GM18511 (cell line): ENCODE results near the gene PPT2.
"Not testable (repeated sequence)": the region's sequence is repeated elsewhere in the genome, so short reads cannot be mapped to it uniquely, and the experiment has no call there.

Experiments used
- ATAC-seq: cut with Tn5 transposase; IDR thresholded peaks from one replicate; pipeline ENCODE4 v1.9.1; 2021; ENCODE audit warnings: mild to moderate bottlenecking, moderate library complexity; ENCODE audit not compliant: unreplicated experiment

PPT2 gene

GRCh38 chr6:32175711-32176475 is 22.0 kb downstream of the PPT2 start, which contains the start of gene AGPAT1:
AGPAT1 (minus strand) TSS chr6:32176084; CDS start chr6:32171496, 4,588 bp downstream.
- ATAC-seq, result no peak

GRCh38 chr6:32176476-32177182 is 22.7 kb downstream of the PPT2 start:
- no peak for ATAC-seq

GRCh38 chr6:32177183-32177787 is 23.3 kb downstream of the PPT2 start:
- ATAC-seq, result no peak

GRCh38 chr6:32177788-32178546 is 24.0 kb downstream of the PPT2 start, which contains the start of gene RNF5:
RNF5 (plus strand) TSS chr6:32178405; CDS start chr6:32178512, 107 bp downstream.
- ATAC-seq, result peak; percentile 83

- no peak for ATAC-seq
Observed at GRCh38 chr6:32178547-32179440, 24.9 kb downstream of the PPT2 start.

GRCh38 chr6:32179766-32180405 is 25.9 kb downstream of the PPT2 start:
- ATAC-seq, result no peak

- no peak for ATAC-seq
Observed at GRCh38 chr6:32181148-32181702, 27.3 kb downstream of the PPT2 start.

GRCh38 chr6:32181915-32182529 is 28.1 kb downstream of the PPT2 start:
- no peak for ATAC-seq

- ATAC-seq, result no peak
Observed at GRCh38 chr6:32182555-32182981, 28.6 kb downstream of the PPT2 start.

GRCh38 chr6:32183030-32183429 is 29.1 kb downstream of the PPT2 start:
- ATAC-seq, result no peak

- ATAC-seq, result no peak
Observed at GRCh38 chr6:32183483-32184083, 29.6 kb downstream of the PPT2 start.

GRCh38 chr6:32184084-32184640 is 30.2 kb downstream of the PPT2 start, which contains the start of gene AGER:
AGER (minus strand) TSS chr6:32184253; CDS start chr6:32184222, 31 bp downstream.
- no peak for ATAC-seq

- ATAC-seq, result not testable (repeated sequence)
Observed at GRCh38 chr6:32185681-32186131, 31.8 kb downstream of the PPT2 start.

- ATAC-seq, result not testable (repeated sequence)
Observed at GRCh38 chr6:32186151-32186840, 32.4 kb downstream of the PPT2 start.

GRCh38 chr6:32187009-32187709 is 33.2 kb downstream of the PPT2 start:
- ATAC-seq, result no peak

GRCh38 chr6:32187725-32188380 is 33.9 kb downstream of the PPT2 start:
- ATAC-seq, result not testable (repeated sequence)
